ENCODE measurements around the gene PDXK.
A peak's percentile ranks its signal among the peaks of the same experiment; 100 is the strongest.

The PDXK gene

DNA sequence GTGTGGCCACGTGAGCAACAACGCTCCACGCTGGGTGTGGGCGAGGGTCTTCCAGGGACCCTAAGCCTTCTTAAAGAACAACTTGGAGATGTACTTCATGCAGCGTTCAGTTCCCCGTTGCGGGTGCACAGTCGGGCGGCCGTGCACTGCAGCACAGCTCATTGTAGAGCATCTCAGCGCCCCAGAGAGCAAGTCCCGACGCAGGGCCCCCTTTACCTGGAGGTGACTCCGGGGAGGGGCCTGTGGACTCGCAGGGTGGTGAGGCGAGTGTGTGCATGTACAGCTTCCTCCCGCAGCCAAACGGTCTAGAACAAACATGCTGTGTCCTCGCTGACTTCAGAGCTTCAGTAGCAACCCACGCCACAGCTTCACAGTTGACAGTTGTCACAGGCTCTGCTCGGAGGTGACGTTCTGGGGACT, 89.9 kb downstream of the PDXK start:
- DNase-seq = no peak

DNA sequence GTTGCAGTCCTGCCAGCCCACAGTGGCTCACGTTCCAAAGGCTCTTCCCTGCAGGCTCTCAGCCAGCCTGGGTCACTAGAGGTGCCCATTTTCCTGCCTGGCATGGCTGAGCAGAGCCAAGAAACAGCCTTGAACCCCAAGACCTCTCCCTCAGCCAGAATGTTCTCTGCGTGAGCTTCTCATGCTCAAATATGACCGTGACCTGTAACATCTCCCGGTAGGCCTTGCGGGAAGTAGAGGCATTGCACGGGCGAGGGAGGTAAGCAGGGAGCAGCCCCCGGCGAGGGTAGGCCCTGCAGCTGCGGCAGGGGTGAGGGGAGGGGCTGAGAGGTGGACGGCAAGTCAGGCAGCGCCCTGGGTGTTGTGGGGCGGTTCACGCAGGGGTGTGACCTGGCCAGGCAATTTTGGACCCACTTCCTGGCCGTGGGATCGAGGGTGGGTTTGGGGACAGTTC, 90.4 kb downstream of the PDXK start:
- DNase-seq = no peak

DNA sequence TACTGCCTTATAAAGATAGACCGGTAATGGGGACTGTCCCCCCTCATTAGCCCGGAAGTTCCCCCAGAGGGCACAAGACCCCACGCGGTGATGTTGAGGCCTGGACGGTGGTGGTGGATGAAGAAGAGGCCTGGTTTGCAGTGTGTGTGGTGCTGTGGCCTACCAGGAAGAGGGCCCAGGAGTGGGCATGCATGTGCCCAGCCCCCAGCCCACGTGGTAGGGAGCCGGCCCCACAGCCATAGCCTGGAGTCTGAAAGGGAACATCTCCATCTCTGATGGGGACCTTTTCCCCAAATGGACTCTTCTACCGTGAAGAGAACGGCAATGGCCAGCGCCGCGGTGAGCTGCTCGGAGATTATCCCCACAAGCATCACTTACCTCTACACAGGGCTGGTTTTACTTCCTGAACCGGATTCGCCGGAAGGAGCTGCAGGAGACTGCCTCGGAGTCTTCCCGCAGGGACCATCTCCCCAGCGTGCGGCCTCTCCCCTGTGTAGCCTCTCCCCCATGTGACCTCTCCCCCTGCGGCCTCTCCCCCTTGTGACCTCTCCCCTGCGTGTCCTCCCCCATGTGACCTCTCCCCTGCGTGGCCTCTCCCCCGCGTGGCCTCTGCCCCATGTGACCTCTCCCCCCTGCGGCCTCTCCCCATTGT, 91.0 kb downstream of the PDXK start:
- no peak for DNase-seq

DNA sequence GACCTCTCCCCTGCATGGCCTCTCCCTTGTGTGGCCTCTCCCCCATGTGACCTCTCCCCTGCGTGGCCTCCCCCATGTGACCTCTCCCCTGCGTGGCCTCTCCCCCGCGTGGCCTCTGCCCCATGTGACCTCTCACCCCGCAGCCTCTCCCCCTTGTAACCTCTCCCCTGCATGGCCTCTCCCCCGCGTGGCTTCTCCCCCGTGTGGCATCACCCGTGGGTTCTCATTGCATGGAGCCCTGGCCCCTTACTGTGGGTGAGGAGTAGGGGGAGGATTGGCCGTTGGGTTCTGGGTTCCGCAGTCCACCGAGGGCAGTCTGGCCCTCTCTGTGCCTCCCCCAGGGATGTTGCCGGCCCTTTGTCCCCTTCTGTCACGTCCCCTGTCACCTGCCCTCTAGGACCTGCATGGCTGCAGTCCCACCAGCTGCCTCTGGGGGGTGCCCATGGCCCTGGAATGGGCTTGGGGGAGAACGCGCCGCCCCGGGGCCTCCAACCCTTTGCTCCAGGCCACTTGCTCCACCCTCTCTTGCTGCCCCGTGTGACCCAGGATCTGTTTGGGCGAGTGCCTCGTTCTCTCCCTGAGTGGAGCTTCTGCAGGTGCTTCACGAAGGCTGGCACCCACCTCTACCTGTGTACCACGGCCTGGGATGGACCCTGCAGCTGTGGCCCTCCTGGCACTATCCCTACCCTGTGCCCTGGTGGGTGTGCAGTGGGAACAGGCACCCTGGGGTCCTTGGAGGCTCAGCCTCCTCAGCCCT, 91.8 kb downstream of the PDXK start:
- peak; percentile 90 for DNase-seq

DNA sequence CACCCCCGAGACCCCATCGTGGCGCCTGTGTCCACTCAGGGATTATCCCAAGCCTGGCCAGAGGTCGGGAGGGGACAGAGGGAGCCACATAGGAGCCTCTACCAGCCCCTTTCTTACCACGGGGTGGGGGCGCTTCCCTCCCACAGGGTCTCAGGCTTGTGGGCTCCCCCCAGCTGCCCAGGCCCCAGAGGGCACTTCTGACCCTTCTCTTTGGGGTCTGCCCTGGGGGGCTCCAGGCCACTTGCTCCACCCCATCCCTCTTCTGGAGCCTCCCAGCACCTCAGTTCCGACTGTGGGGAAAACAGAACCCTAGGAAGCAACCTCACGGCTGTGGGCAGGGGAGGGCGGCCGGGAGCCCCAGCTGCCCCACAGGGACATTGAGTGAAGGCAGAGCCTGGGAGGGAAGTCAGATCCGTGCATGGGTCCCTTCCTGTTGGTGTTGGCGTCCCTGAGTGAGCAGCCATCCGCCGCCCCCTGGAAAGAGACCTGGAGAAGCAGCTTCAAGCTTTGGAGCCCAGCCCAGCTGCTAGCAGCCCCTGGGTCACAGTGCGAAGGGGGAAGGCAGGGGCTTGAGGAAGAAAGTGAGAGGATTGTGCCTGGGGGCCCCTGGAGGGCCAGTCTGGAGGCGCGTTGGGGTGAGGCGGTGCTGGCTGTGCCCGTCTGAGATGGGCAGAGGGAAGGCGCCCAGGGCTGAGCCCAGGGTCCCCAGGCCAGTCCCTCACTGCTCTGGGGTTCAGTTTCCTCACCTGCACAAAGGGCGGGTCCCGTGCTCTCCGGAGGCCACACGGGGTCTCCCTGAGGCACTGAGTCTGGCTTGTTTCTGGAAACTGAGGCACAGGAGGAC, 92.6 kb downstream of the PDXK start:
- peak; percentile 74 for DNase-seq

Data from NCI-H69 (cell line).